ENCODE measurements around the gene CNKSR2. TPM values are rescaled to one million over a fixed set of nuclear protein-coding genes. Genes with fewer than 3 reads are reported as not detected.
"Not testable (repeated sequence)": the region's sequence is repeated elsewhere in the genome, so short reads cannot be mapped to it uniquely, and the experiment has no call there.

The CNKSR2 gene
- total and polyA plus RNA-seq, 2 donors: 1.2 to 16.1 TPM

DNA sequence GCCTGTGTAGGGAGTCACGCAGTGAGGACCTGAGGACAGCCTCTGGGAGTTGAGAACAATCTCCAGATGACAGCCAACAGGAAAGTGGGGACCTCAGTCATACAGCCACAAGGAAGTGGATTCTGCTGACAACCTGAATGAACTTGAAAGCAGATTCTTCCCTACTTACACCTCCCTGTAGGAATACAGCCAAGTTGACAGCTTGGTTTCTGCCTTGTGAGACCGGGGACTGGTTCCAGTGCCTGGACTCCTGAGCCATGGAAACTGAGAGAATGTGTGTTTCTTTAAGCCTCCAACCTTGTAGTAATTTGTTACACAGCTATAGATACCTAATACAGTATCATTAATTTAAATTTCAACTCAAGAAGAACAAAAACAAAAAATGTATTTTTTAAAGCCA, 107.5 kb downstream of the CNKSR2 start:
- DNase-seq (ENCODE audit: extremely low spot score): no peak
- Histone ChIP-seq H3K27ac (ENCODE audit: low read depth) (no peak overlapping the region), H3K4me3 (ENCODE audit: low read depth, low read length) (no peak overlapping the region), H3K36me3 (ENCODE audit: insufficient read depth) (no peaks in the 10 kb centered on the region), H3K4me1 (ENCODE audit: insufficient read depth) (no peaks in the 10 kb centered on the region)
- WGBS: 92% methylated on average over 2 of the region's 2 CpGs

DNA sequence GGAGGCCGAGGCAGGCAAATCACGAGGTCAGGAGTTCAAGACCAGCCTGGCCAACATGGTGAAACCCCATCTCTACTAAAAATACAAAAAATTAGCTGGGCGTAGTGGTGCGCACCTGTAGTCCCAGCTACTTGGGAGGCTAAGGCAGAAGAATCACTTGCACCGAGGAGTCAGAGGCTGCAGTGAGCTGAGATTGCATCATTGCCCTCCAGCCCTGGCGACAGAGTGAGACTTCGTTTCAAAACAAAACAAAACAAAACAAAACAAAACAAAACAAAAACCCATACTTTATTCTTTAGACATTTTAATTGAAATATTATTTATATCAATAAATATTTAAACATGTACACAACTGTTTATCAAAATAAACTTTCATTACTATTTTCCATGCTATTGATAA, 109.8 kb downstream of the CNKSR2 start:
- not testable (repeated sequence) for H3K27ac ChIP-seq (ENCODE audit: low read depth); H3K36me3 ChIP-seq (ENCODE audit: insufficient read depth); H3K4me1 ChIP-seq (ENCODE audit: insufficient read depth); DNase-seq (ENCODE audit: extremely low spot score); H3K4me3 ChIP-seq (ENCODE audit: low read depth, low read length)
- WGBS: 88% methylated on average over 7 of the region's 7 CpGs

- WGBS: 63% methylated on average over 1 of the region's 1 CpG
- Histone ChIP-seq H3K36me3 (ENCODE audit: insufficient read depth) (no peaks in the 10 kb centered on the region), H3K4me1 (ENCODE audit: insufficient read depth) (no peaks in the 10 kb centered on the region), H3K27ac (ENCODE audit: low read depth) (no peak overlapping the region), H3K4me3 (ENCODE audit: low read depth, low read length) (no peak overlapping the region)
- no peak for DNase-seq (ENCODE audit: extremely low spot score)
Measured at GRCh38 chrX:21487832-21488231, 113.6 kb downstream of the CNKSR2 start.

- Histone ChIP-seq H3K27ac (ENCODE audit: low read depth) (no peak overlapping the region), H3K4me3 (ENCODE audit: low read depth, low read length) (no peak overlapping the region), H3K36me3 (ENCODE audit: insufficient read depth) (no peaks in the 10 kb centered on the region), H3K4me1 (ENCODE audit: insufficient read depth) (no peaks in the 10 kb centered on the region)
- 61% methylated on average over 4 of the region's 4 CpGs for WGBS
- DNase-seq (ENCODE audit: extremely low spot score): no peak
Measured at GRCh38 chrX:21490341-21490740, 116.1 kb downstream of the CNKSR2 start.

- WGBS: 87% methylated on average over 1 of the region's 1 CpG
- DNase-seq (ENCODE audit: extremely low spot score): no peak
- no peaks in the 10 kb centered on the region for H3K36me3 ChIP-seq (ENCODE audit: insufficient read depth)
Measured at GRCh38 chrX:21493226-21493830, 119.1 kb downstream of the CNKSR2 start.

DNA sequence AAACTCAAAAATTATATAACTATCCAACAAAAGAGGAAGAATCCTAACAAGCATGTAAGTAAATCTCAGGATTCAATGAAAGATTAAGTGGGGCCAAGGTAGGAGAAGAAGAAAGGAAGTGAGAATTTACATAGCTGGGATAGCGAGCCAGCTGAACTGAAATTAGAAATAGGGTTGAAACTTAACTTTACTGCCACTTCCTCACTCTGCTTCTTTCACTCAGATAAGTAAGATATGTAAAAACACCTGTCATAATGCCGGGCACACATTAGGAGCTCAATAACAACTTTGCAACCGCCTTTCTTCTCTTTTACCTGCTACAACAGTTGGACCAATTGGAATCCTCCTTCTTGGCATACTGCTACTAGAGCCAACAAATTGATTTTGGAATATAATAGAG, 129.4 kb downstream of the CNKSR2 start:
- 88% methylated on average over 3 of the region's 3 CpGs for WGBS
- H3K27ac ChIP-seq (ENCODE audit: low read depth): no peak overlapping the region
- DNase-seq (ENCODE audit: extremely low spot score): no peak
- H3K36me3 ChIP-seq (ENCODE audit: insufficient read depth): no peaks in the 10 kb centered on the region
- no peaks in the 10 kb centered on the region for H3K4me1 ChIP-seq (ENCODE audit: insufficient read depth)
- no peak overlapping the region for H3K4me3 ChIP-seq (ENCODE audit: low read depth, low read length)

More at GRCh38 chrX:21493226-21493830, 119.1 kb downstream of the CNKSR2 start:
- Histone ChIP-seq H3K27ac (ENCODE audit: low read depth) (no peak overlapping the region), H3K4me3 (ENCODE audit: low read depth, low read length) (no peak overlapping the region), H3K4me1 (ENCODE audit: insufficient read depth) (no peaks in the 10 kb centered on the region)

GRCh38 chrX:21509912-21510311, 135.7 kb downstream of the CNKSR2 start:
- DNase-seq (ENCODE audit: extremely low spot score): no peak
- H3K27ac ChIP-seq (ENCODE audit: low read depth): no peak overlapping the region
- H3K4me3 ChIP-seq (ENCODE audit: low read depth, low read length): no peak overlapping the region
- H3K4me1 ChIP-seq (ENCODE audit: insufficient read depth): no peaks in the 10 kb centered on the region
- no peaks in the 10 kb centered on the region for H3K36me3 ChIP-seq (ENCODE audit: insufficient read depth)

DNA sequence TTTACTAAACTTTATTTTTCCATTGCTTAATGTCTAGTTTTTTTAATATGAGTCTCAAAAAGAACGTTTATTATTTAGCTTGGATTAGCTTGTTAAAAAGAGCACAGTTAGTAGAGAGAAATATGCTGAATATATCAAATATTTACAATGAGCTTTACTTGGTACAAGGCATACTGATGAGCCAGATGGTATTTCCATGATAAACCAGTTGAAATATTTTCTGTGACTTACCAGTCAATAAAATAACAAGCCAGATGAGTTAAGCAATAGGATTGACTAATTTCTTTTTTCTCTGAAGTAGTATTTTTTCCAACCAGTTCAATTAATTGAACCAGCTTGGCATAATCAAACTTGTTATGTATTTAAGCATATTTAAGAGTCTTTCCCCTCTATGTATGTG, 149.8 kb downstream of the CNKSR2 start:
- 33% methylated on average over 1 of the region's 1 CpG for WGBS
- H3K27ac ChIP-seq (ENCODE audit: low read depth): no peak overlapping the region
- H3K36me3 ChIP-seq (ENCODE audit: insufficient read depth): no peaks in the 10 kb centered on the region
- H3K4me3 ChIP-seq (ENCODE audit: low read depth, low read length): no peak overlapping the region
- no peaks in the 10 kb centered on the region for H3K4me1 ChIP-seq (ENCODE audit: insufficient read depth)
- no peak for DNase-seq (ENCODE audit: extremely low spot score)

DNA sequence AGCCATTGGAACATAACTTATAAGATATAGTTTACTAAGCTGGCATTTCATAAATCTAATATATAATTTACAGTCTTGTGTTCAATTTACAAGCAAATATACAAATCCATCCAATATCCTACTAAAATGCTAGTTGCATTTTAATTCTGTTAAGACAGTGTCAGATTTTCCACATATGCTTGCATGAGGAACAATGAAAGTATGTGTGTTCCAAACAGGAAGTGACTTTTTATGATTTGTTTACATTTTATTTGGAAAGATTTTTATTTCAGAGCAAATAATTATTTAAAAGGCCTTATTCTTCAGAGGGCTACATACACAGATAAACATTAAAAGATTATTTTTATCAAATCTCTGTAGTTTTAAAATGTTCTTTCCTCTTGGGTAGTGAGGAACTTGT, 153.9 kb downstream of the CNKSR2 start:
- H3K36me3 ChIP-seq (ENCODE audit: insufficient read depth): no peaks in the 10 kb centered on the region
- DNase-seq (ENCODE audit: extremely low spot score): no peak

GRCh38 chrX:21529771-21530170, 155.6 kb downstream of the CNKSR2 start:
- H3K4me1 ChIP-seq (ENCODE audit: insufficient read depth): no peaks in the 10 kb centered on the region
- H3K36me3 ChIP-seq (ENCODE audit: insufficient read depth): no peaks in the 10 kb centered on the region
- H3K27ac ChIP-seq (ENCODE audit: low read depth): no peak overlapping the region
- DNase-seq (ENCODE audit: extremely low spot score): no peak
- H3K4me3 ChIP-seq (ENCODE audit: low read depth, low read length): no peak overlapping the region
- WGBS: 86% methylated on average over 2 of the region's 2 CpGs

More for the DNA sequence above, 153.9 kb downstream of the CNKSR2 start:
- no peak overlapping the region for H3K4me3 ChIP-seq (ENCODE audit: low read depth, low read length)
- no peaks in the 10 kb centered on the region for H3K4me1 ChIP-seq (ENCODE audit: insufficient read depth)
- no peak overlapping the region for H3K27ac ChIP-seq (ENCODE audit: low read depth)

GRCh38 chrX:21544642-21545041, 170.4 kb downstream of the CNKSR2 start:
- H3K4me3 ChIP-seq (ENCODE audit: low read depth, low read length); H3K36me3 ChIP-seq (ENCODE audit: insufficient read depth); DNase-seq (ENCODE audit: extremely low spot score); H3K27ac ChIP-seq (ENCODE audit: low read depth); H3K4me1 ChIP-seq (ENCODE audit: insufficient read depth): not testable (repeated sequence)
- 95% methylated on average over 10 of the region's 10 CpGs for WGBS

GRCh38 chrX:21559417-21559816, 185.2 kb downstream of the CNKSR2 start:
- 79% methylated on average over 2 of the region's 2 CpGs for WGBS
- no peaks in the 10 kb centered on the region for H3K36me3 ChIP-seq (ENCODE audit: insufficient read depth)
- no peak overlapping the region for H3K4me3 ChIP-seq (ENCODE audit: low read depth, low read length)
- no peak overlapping the region for H3K27ac ChIP-seq (ENCODE audit: low read depth)
- no peak for DNase-seq (ENCODE audit: extremely low spot score)
- H3K4me1 ChIP-seq (ENCODE audit: insufficient read depth): no peaks in the 10 kb centered on the region

GRCh38 chrX:21565025-21565424, 190.8 kb downstream of the CNKSR2 start:
- Histone ChIP-seq H3K4me1 (ENCODE audit: insufficient read depth) (no peaks in the 10 kb centered on the region), H3K36me3 (ENCODE audit: insufficient read depth) (no peaks in the 10 kb centered on the region), H3K4me3 (ENCODE audit: low read depth, low read length) (no peak overlapping the region), H3K27ac (ENCODE audit: low read depth) (no peak overlapping the region)
- no peak for DNase-seq (ENCODE audit: extremely low spot score)
- WGBS: 93% methylated on average over 3 of the region's 3 CpGs

- Histone ChIP-seq H3K4me1 (ENCODE audit: insufficient read depth) (no peaks in the 10 kb centered on the region), H3K27ac (ENCODE audit: low read depth) (no peak overlapping the region), H3K4me3 (ENCODE audit: low read depth, low read length) (no peak overlapping the region), H3K36me3 (ENCODE audit: insufficient read depth) (no peaks in the 10 kb centered on the region)
- WGBS: 96% methylated on average over 1 of the region's 1 CpG
- DNase-seq (ENCODE audit: extremely low spot score): no peak
Measured at GRCh38 chrX:21574793-21575192, 200.6 kb downstream of the CNKSR2 start.

GRCh38 chrX:21581479-21581878, 207.3 kb downstream of the CNKSR2 start:
- H3K4me1 ChIP-seq (ENCODE audit: insufficient read depth): no peaks in the 10 kb centered on the region
- DNase-seq (ENCODE audit: extremely low spot score): no peak
- 93% methylated on average over 3 of the region's 3 CpGs for WGBS
- H3K27ac ChIP-seq (ENCODE audit: low read depth): no peak overlapping the region
- H3K4me3 ChIP-seq (ENCODE audit: low read depth, low read length): no peak overlapping the region
- H3K36me3 ChIP-seq (ENCODE audit: insufficient read depth): no peaks in the 10 kb centered on the region

Measured in urinary bladder (tissue), 4 donors.